Upper lobe of left lung (tissue), 4 donors: ENCODE measurements around the gene SRRM4.

Source experiments
- POLR2A ChIP-seq, 4 donors: fragments of 450-650 bp; IDR thresholded peaks; one replicate each; pipeline ENCODE4 v1.5.1; 2016 to 2017; ENCODE audit warnings: antibody characterized with exemption in 4 of 4, mild to moderate bottlenecking in 2 of 4
- POLR2AphosphoS5 ChIP-seq, 2 donors: sonication (generic); formaldehyde crosslinking; IDR thresholded peaks; one replicate each; pipeline ENCODE4 v1.5.1; 2017; ENCODE audit warnings: antibody characterized with exemption in 2 of 2

DNA sequence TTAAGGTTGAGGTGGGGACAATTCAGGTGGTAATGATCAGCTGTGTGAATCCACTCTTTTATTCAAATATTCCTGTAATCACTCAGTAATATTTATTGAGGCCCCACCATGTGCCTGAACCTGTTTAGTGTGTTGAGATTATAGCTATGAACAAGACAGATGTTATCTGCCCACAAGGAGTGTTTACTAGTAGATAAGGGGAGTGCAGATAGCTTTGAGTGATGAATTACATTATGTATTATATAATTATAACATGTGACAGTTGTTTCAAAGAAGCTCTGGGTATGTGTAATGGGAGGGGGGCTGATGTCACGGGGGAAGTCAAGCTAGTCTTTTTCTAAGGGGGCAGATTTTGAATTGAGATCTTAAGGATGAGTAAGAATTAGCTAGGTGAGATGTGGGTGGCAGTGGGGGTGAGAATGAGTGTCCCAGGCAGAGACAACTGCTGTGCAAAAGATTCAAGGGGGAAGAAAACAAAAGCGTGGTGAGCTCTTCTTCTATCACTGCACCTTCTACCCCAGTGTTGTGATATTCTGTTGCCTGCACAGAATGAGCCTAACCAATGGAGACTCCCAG lies 21.3 kb upstream of the SRRM4 start:
- TF ChIP-seq POLR2A (IDR thresholded peaks at IDR 0.05) = no peak
- TF ChIP-seq POLR2AphosphoS5 (IDR thresholded peaks at IDR 0.05) = no peak
